DOHH2 (cell line): Measurements from ENCODE around the gene EXOC3.

Experiments used
- H3F3A ChIP-seq: fragments of 200-600 bp; sonication (generic), shearing (Covaris generic); 2 replicates; pipeline ENCODE4 v1.6.0; 2016; ENCODE audit warnings: antibody characterized with exemption, mild to moderate bottlenecking; ENCODE audit not compliant: control insufficient read depth, insufficient read depth
- H3K27ac ChIP-seq: fragments of 200-600 bp; sonication (generic); 2 replicates; pipeline ENCODE4 v1.5.1; 2014; ENCODE audit warnings: low read depth, mild to moderate bottlenecking, low read length, moderate library complexity
- H3K27me3 ChIP-seq: fragments of 200-600 bp; sonication (generic); 2 replicates; pipeline ENCODE4 v1.6.1; 2014; ENCODE audit warnings: mild to moderate bottlenecking, low read length, mixed read lengths; ENCODE audit not compliant: control insufficient read depth
- H3K36me3 ChIP-seq: fragments of 200-600 bp; sonication (generic); 2 replicates; pipeline ENCODE4 v1.6.1; 2014; ENCODE audit warnings: mild to moderate bottlenecking, low read length, moderate library complexity, mixed read lengths; ENCODE audit not compliant: control insufficient read depth
- H3K4me1 ChIP-seq: fragments of 200-600 bp; sonication (generic); 2 replicates; pipeline ENCODE4 v1.6.1; 2014; ENCODE audit warnings: mild to moderate bottlenecking, low read length, mixed read lengths; ENCODE audit not compliant: control insufficient read depth
- H3K4me2 ChIP-seq: fragments of 200-600 bp; sonication (generic); 2 replicates; pipeline ENCODE4 v1.6.0; 2014; ENCODE audit warnings: mild to moderate bottlenecking, low read length, moderate library complexity
- H3K4me3 ChIP-seq: fragments of 200-600 bp; sonication (generic); 2 replicates; pipeline ENCODE4 v1.5.1; 2014; ENCODE audit warnings: mild to moderate bottlenecking, low read length, mixed read lengths
- H3K79me2 ChIP-seq: fragments of 200-600 bp; sonication (generic); 2 replicates; pipeline ENCODE4 v1.6.1; 2014; ENCODE audit warnings: mild to moderate bottlenecking, low read length, mixed read lengths; ENCODE audit not compliant: control insufficient read depth
- H3K9me2 ChIP-seq: fragments of 200-600 bp; sonication (generic); replicated peaks from 2 replicates; pipeline ENCODE4 v1.6.1; 2014; ENCODE audit warnings: mild to moderate bottlenecking, low read length, mixed read lengths; ENCODE audit not compliant: control insufficient read depth
- H3K9me3 ChIP-seq: fragments of 200-600 bp; sonication (generic); 2 replicates; pipeline ENCODE4 v1.6.1; 2014; ENCODE audit warnings: antibody characterized with exemption, low read length, mixed read lengths; ENCODE audit not compliant: control insufficient read depth, insufficient read depth
- H4K20me1 ChIP-seq: fragments of 200-600 bp; sonication (generic); 2 replicates; pipeline ENCODE4 v1.6.0; 2014; ENCODE audit warnings: low read depth, mild to moderate bottlenecking, antibody characterized with exemption, low read length, moderate library complexity; ENCODE audit not compliant: control insufficient read depth, insufficient read depth
- CTCF ChIP-seq: fragments of 200-600 bp; sonication (generic); IDR thresholded peaks from one replicate; pipeline ENCODE4 v1.5.1; 2014; ENCODE audit warnings: antibody characterized with exemption, mild to moderate bottlenecking, low read depth, low read length; ENCODE audit not compliant: poor library complexity, severe bottlenecking
- EZH2phosphoT487 ChIP-seq: fragments of 200-600 bp; sonication (generic); IDR thresholded peaks from 2 replicates; pipeline ENCODE4 v1.6.1; 2017; ENCODE audit warnings: borderline replicate concordance, mild to moderate bottlenecking, antibody characterized with exemption, low read length, moderate library complexity, mixed read lengths

Gene EXOC3

GRCh38 chr5:431001-431710, 11.8 kb upstream of the EXOC3 start:
- no peaks in the 10 kb centered on the region for H4K20me1 ChIP-seq
- no peaks in the 10 kb centered on the region for H3K9me3 ChIP-seq
- H3K4me1 ChIP-seq: peaks cover 32% of the 10 kb centered on the region
- H3K27me3 ChIP-seq: no peaks in the 10 kb centered on the region
- no peaks in the 10 kb centered on the region for H3K79me2 ChIP-seq
- no peaks in the 10 kb centered on the region for H3K9me2 ChIP-seq
- H3K27ac ChIP-seq: peak overlapping the region; percentile 41; the same call in 1 of the 2 replicates
- no peaks in the 10 kb centered on the region for H3F3A ChIP-seq
- 0 out of 2 replicates have a peak overlapping the region, but pooled peaks have one; percentile 10 for H3K4me3 ChIP-seq
- H3K4me2 ChIP-seq: peak overlapping the region; percentile 13
- TF ChIP-seq CTCF: peak; percentile 92
- TF ChIP-seq EZH2phosphoT487: no peak
- H3K36me3 ChIP-seq: peaks cover 42% of the 10 kb centered on the region

- H3K36me3 ChIP-seq: peaks cover 42% of the 10 kb centered on the region
- no peaks in the 10 kb centered on the region for H4K20me1 ChIP-seq
- H3K27me3 ChIP-seq: no peaks in the 10 kb centered on the region
- H3K27ac ChIP-seq: no peak overlapping the region
- no peaks in the 10 kb centered on the region for H3F3A ChIP-seq
- H3K4me2 ChIP-seq: no peak overlapping the region
- no peaks in the 10 kb centered on the region for H3K9me2 ChIP-seq
- no peak overlapping the region for H3K4me3 ChIP-seq
- no peaks in the 10 kb centered on the region for H3K79me2 ChIP-seq
- no peaks in the 10 kb centered on the region for H3K9me3 ChIP-seq
- TF ChIP-seq CTCF (no peak), EZH2phosphoT487 (no peak)
- peaks cover 32% of the 10 kb centered on the region for H3K4me1 ChIP-seq
Observed at GRCh38 chr5:431711-432050, 11.3 kb upstream of the EXOC3 start.

- Histone ChIP-seq H3K4me1 (peaks cover 32% of the 10 kb centered on the region), H3K36me3 (peaks cover 42% of the 10 kb centered on the region)
- TF ChIP-seq CTCF (no peak), EZH2phosphoT487 (no peak)
Observed at GRCh38 chr5:432201-432927, 10.6 kb upstream of the EXOC3 start.

More at GRCh38 chr5:432201-432927, 10.6 kb upstream of the EXOC3 start:
- H3K9me3 ChIP-seq: no peaks in the 10 kb centered on the region
- H3K27me3 ChIP-seq: no peaks in the 10 kb centered on the region
- H3F3A ChIP-seq: no peaks in the 10 kb centered on the region
- no peak overlapping the region for H3K4me2 ChIP-seq
- H3K9me2 ChIP-seq: no peaks in the 10 kb centered on the region
- H3K27ac ChIP-seq: no peak overlapping the region
- no peaks in the 10 kb centered on the region for H4K20me1 ChIP-seq
- no peak overlapping the region for H3K4me3 ChIP-seq
- H3K79me2 ChIP-seq: no peaks in the 10 kb centered on the region
